GM06990 (cell line): ENCODE results near the gene SLC30A4.
A peak's percentile ranks its signal among the peaks of the same experiment; 100 is the strongest.
"Not testable (repeated sequence)": the region's sequence is repeated elsewhere in the genome, so short reads cannot be mapped to it uniquely, and the experiment has no call there.

Experiments used
- DNase-seq: peaks from one replicate; pipeline ENCODE4 v3.0.0-alpha.2; 2011; ENCODE audit not compliant: insufficient read length; ENCODE audit errors: extremely low read depth
- H3K27me3 ChIP-seq: replicated peaks from 2 replicates; pipeline ENCODE4 v1.6.0; 2011; ENCODE audit warnings: low read length; ENCODE audit not compliant: control insufficient read depth, insufficient read depth
- H3K36me3 ChIP-seq: 2 replicates; pipeline ENCODE4 v1.5.1; 2011; ENCODE audit warnings: low read length; ENCODE audit not compliant: control insufficient read depth, insufficient read depth
- H3K4me3 ChIP-seq: replicated peaks from 2 replicates; pipeline ENCODE4 v1.5.1; 2011; ENCODE audit warnings: low read depth, mild to moderate bottlenecking, control low read depth, low read length
- CTCF ChIP-seq: IDR thresholded peaks from 2 replicates; pipeline ENCODE4 v1.5.1; 2011; ENCODE audit warnings: low read length, control low read depth, mild to moderate bottlenecking, inconsistent platforms; ENCODE audit not compliant: insufficient read depth, poor library complexity, severe bottlenecking

The SLC30A4 gene

GRCh38 chr15:45523166-45523460 lies 558 bp upstream of the SLC30A4 start:
- Histone ChIP-seq H3K4me3 (peak overlapping the region; percentile 77), H3K27me3 (no peaks in the 10 kb centered on the region), H3K36me3 (no peaks in the 10 kb centered on the region)
- DNase-seq = no peak
- TF ChIP-seq CTCF = no peak

DNA sequence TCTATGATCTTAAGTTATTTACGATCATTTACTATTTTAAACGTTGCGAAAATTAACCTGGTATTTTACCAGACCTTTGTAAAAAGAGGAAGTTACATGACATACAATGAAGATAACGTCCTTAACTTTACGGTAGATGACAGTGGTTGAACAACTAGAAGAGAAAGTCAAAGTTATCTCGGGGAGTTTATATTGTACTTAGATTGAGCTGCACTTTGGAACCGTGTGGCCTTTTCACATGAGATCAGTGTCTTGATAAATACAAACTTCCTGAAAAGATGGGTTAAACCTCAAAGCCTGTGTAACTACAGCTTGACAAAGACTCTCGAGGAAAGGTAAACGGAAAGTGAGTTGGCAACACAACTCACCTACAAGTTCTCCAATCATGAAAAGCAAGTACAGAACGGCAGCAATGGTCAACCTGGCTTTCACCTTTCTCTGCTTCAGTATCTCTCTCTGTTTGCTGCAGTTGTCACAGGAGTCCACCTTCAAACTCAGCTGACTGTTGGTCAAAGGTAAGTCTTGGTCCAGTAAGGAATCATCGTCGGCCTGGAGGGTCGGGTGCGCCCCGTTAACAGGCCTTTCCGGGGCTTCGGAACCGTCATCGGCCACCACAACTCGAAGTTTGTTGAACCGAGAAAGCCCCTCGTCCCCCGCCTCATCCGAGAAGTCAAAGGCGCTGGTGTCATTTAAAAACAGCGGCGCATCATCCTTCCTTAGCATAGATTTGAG lies 793 bp downstream of the SLC30A4 start:
- DNase-seq = peak; percentile 20
- H3K4me3 ChIP-seq = peak overlapping the region; percentile 77
- no peaks in the 10 kb centered on the region for H3K36me3 ChIP-seq
- H3K27me3 ChIP-seq = no peaks in the 10 kb centered on the region
- no peak for TF ChIP-seq CTCF

DNA sequence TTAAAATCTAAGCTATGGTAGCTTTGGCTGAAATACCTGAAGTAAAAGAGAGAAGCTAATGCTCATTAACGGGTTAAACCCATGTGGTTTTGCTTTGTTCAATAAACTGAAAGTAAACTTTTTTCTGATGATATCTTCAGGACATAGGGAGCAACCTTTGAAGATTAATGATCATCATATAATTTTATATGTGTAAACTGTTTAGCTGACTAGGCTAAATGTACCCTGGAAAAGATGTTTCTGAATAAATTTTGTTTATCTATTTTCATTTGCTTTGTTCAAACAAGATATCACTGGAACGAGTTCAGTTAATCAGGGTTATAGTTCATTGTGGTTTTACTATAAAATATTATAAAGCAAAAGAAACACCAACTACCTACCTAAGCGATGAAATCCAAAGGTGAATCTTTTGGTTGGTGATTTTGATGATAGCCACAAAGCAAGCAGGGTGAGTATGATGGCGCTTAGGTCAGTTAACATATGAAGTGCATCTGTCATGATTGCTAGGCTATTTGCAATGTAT lies 11.7 kb downstream of the SLC30A4 start:
- no peaks in the 10 kb centered on the region for H3K27me3 ChIP-seq
- no peak overlapping the region for H3K4me3 ChIP-seq
- no peak for DNase-seq
- TF ChIP-seq CTCF = no peak
- H3K36me3 ChIP-seq = no peaks in the 10 kb centered on the region; the same call in 1 of the 2 replicates

DNA sequence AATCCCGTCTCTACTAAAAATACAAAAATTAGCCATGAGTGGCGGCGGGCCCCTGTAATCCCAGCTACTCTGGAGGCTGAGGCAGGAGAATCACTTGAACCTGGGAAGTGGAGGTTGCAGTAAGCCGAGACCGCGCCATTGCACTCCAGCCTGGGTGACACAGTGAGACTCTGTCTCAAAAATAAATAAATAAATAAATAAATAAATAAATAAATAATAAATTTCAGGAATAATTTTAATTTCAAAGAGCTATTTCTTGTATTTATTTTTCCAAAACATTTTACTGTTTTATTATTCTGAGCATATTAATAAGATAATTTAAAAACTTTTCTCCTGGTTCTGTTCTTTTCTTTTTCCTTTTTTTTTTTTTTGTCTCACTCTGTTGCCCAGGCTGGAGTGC lies 15.4 kb downstream of the SLC30A4 start:
- not testable (repeated sequence) for H3K4me3 ChIP-seq, H3K36me3 ChIP-seq, DNase-seq, H3K27me3 ChIP-seq

DNA sequence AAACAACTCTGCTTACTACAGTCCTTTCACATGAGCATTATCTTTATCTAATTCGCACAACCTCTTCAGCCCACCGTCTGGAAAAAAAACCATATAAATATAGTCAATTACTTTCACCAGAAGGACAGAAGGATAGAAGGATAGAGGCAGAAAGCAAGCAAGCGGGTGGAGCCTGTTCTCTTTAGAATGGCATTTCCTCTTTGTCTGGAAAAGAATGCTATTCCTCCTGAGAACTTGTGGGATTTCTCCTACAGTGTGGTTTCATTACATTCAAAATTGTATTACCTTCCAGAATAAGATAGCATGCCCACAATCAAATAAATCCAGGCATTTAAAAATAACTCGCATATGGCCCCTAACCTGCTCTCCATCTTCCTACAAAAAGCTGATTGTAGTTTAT lies 23.1 kb downstream of the SLC30A4 start:
- H3K36me3 ChIP-seq = no peaks in the 10 kb centered on the region
- no peaks in the 10 kb centered on the region for H3K27me3 ChIP-seq
- no peak overlapping the region for H3K4me3 ChIP-seq
- no peak for DNase-seq
- TF ChIP-seq CTCF = no peak

DNA sequence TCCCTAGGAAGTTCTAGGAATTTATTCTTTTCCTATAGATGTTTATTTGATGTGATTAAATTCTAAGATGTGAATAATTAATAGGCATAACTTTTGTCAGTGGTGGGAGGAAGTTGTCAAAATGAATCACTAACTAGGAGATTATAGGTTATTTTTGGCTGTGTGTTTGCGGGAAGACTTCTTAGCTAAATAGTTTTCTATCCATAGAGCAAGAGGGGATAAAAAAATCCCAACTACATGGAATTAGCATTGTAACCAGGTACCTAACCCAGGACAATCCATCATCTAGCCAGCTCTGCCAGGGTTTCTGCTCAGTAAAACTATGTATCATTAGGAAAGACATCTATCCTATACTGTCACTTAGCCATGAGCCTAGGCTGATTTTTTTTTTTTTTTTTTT lies 23.9 kb downstream of the SLC30A4 start:
- no peak for DNase-seq
- no peaks in the 10 kb centered on the region for H3K36me3 ChIP-seq
- no peak for TF ChIP-seq CTCF
- no peak overlapping the region for H3K4me3 ChIP-seq
- no peaks in the 10 kb centered on the region for H3K27me3 ChIP-seq
